ENCODE measurements around the gene TEAD1.

Gene TEAD1

DNA sequence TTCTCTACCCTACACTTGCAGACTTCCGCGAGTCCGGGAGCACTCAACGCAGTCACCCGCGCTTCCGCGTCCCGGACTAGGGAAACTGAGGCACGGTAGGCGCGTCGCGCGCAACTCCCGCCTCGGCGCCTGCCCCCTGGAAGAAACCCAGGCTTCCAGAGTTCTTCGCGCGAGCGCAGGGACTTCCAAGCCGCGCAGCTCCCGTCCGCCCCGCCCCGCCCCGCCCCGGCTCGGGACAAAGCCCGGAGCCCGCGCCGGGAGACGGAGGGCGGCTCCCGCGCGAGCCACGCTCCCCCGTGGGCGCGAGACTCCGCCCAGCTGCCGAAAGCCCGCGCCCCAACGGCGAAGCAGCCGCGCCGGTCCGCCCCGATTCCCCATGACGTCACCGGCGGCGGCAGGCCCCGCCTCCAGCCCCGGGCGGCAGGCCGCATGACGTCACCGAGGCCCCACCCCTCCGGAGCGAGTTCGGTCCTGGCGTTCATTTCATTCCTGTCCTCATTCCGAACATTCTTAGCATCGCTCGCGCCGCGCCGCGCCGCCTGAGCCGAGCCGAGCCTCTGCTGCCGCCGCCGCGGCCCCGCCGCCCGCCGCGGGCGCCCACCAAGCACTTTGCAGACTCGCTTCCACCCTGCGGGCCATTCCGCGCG is at the start of gene TEAD1:
Gene TEAD1, plus strand, starts transcription at position 498 of the 647 bp plus-strand sequence.
- peak; percentile 98 for DNase-seq

- DNase-seq: no peak
Observed at GRCh38 chr11:12624595-12624994, 49.6 kb upstream of the TEAD1 start.

DNA sequence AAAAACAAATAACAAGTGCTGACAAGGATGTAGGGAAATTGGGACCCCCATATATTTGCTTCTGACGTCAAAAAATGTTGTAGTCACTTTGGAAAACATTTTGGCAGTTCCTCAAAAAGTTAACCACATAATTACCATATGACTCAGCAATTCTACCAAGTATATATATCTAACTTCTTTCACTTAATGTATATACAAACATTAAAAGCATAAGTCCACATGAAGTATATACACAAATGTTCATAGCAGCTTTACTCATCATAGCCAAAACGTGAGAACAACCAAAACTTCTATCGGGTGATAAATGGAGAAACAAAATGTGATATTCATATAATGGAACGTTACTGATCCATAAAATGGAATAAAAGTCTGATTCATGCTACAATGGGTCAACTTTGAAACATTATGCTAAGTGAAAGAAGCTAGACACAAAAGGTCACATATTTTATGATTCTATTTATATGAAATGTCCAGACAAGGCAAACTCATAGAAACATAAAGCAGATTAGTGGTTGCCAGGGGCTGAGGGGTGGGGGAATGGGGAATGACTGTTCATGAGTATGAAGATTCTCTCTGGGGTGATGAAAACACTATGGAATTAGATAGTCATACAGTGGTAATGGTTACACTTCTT is 48.7 kb upstream of the TEAD1 start:
- no peak for DNase-seq

DNA sequence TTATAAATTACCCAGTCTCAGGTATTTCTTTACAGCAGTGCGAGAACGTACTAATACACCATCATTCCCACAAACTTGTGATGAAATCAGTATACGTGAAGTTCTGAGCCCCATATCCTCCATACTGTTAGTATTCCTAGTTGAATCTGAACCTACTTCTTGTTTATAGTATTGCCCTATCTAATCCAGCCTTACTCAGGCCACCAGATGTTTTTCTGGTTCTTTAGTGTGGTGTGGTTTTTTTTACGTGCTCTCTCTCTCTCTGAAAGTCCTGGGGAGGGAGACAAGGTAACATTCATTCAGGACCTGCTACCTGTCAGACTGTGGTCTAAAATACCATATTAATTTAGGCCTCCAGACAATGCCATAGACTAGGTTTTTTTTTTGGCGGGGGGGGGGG is 47.6 kb upstream of the TEAD1 start:
- DNase-seq: no peak

DNA sequence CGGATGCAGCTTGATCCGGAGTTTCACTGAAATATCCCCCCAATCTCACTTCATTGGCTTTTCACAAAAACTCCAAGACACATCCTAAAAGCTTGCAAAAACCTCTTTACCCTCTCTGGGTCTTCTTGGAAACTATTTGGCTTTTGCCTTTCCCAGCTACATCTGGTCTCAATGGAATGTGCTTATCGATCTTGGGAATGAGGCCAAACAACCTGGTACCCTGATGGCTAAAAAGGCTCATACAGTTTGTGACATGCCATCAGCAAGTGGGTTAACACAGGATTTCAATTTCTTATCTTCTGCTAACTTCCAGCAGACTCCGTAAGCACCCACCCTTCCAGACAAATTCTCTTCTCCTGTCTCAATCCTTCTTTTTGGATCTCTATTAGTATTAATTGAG is 45.9 kb upstream of the TEAD1 start:
- no peak for DNase-seq

GRCh38 chr11:12629601-12630313 is 44.5 kb upstream of the TEAD1 start:
- no peak for DNase-seq

DNA sequence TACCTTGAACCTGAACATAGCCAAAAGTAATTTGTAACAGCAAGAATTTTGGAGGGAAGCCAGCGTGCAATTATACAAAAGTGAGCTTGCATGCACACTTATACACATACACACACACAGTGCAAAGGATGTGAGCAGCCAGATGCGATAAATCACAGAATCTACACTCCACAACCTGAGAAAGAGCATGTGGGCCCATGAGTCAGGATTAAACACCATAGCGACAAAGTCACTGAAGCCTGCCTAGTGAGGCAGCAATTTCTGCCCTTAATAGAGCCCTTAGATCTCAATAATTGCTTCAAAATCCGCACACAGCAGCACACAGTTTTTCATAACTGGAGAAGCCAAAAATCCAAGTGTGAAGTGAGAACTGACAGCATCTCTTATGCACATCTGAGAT is 42.6 kb upstream of the TEAD1 start:
- DNase-seq: no peak

- no peak for DNase-seq
Observed at GRCh38 chr11:12634329-12634728, 39.9 kb upstream of the TEAD1 start.

DNA sequence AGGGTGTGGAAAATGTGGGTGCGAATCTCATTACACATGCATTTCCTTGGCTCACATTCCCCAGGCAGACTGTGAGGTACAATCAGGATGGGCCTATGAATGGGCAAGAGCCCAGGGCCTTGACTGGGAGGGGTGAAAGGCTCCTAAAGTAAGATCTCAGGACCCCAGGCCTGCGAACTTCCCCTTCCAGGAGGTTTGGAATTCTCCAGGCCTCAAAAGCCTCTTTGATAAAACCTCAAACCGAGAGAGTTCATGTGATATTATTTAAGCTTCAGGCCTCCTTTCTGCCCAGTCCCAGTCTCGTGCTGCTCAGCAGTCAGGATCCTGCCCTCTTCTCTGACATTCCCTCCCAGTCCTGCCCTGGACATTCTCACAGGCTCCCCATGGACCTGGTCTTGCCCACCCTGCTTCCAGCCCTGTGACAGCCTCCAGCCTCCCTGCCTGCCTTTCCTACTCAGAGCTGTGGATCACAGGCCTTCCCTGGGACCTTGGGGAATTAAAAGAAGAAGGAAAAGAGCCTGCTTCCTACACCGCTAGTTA is 37.3 kb upstream of the TEAD1 start:
- DNase-seq: no peak

- DNase-seq: no peak
Observed at GRCh38 chr11:12639388-12639787, 34.8 kb upstream of the TEAD1 start.

DNA sequence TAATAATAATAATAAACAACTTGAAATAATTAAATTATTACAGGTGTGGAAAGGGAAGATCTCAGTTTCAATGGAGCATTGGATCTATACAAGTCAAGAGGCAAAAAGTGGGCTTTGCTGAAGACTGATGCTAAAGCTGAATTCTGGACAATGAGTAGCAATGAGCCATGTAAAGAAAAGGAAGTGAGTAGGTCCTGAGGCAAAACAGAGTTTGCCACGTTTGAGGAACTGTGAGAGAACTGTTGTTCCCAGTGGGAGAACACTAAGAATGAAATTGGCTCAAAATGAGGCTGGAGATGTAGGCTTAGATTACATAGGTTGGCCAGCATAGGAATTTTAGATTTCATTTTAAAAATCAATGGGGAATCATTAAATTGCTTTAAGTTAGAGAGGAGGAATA is 33.9 kb upstream of the TEAD1 start:
- DNase-seq: no peak

- DNase-seq: no peak
Observed at GRCh38 chr11:12640926-12641849, 33.0 kb upstream of the TEAD1 start.

- DNase-seq: no peak
Observed at GRCh38 chr11:12642040-12642439, 32.2 kb upstream of the TEAD1 start.

DNA sequence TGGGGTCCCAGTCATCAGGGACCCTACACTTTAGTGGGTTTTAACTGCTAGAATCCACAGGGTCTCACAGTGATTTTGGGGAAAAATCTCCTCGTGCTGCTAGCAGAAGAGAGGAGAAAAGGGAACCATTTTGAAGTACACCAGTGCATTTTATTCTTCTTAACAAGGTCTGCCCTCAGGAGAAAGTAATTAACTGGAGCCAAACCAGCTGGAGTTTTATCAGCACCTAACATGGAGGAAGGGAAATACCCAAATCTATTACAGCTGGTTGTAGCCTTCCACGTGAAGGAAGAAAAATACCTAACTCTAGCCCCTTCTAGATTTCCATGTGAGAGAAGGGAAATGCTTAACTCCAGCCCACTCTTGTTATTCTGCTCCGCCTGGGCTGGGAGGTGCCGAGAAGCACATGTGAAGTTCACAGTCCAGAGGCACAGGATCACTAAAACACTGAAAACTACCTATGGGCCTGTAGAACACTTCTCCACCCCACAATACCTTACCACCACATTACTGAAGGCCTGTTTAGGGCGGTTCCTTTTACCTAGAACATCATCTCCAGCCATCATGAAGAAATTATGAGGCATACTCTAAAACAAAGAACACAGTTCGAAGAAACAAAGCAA is 31.3 kb upstream of the TEAD1 start:
- no peak for DNase-seq

DNA sequence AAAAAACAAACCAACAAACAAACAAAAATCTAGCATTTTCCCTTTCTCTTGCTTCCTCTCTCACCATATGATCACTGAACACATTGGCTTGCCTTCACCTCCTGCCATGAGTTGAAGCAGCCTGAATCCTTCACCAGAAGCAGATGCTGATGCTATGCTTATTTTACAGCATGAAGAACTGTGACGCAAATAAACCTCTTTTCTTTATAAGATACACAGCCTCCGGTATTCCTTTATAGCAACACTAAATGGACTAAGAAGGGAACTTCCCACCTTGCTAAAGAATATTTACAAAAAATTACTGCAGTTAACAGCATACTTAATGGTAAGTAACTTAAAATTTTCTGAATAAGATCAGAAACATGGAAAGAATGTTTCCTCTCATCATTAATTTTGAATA is 27.7 kb upstream of the TEAD1 start:
- no peak for DNase-seq

DNA sequence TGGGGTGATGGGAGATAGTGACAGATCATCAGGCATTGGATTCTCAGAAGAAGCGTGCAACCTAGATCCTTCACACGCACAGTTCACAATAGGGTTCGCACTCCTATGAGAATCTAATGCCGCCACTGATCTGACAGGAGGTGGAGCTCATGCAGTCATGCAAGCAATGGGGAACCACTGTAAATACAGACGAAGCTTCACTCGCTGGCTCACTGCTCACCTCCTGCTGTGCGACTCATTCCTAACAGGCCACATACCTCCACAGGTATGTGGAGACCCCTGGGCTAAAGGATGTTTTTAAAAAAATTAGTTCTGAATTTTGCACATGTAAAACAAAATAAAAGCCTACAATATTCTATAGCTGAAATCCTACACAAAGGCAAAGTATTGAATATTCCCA is 20.5 kb upstream of the TEAD1 start:
- DNase-seq: peak; percentile 11

GRCh38 chr11:12655842-12656241 is 18.4 kb upstream of the TEAD1 start:
- DNase-seq: no peak

- DNase-seq: no peak
Observed at GRCh38 chr11:12657336-12657735, 16.9 kb upstream of the TEAD1 start.

- no peak for DNase-seq
Observed at GRCh38 chr11:12657981-12658380, 16.2 kb upstream of the TEAD1 start.

- no peak for DNase-seq
Observed at GRCh38 chr11:12662101-12662689, 12.0 kb upstream of the TEAD1 start.

- no peak for DNase-seq
Observed at GRCh38 chr11:12664385-12664784, 9.8 kb upstream of the TEAD1 start.

DNA sequence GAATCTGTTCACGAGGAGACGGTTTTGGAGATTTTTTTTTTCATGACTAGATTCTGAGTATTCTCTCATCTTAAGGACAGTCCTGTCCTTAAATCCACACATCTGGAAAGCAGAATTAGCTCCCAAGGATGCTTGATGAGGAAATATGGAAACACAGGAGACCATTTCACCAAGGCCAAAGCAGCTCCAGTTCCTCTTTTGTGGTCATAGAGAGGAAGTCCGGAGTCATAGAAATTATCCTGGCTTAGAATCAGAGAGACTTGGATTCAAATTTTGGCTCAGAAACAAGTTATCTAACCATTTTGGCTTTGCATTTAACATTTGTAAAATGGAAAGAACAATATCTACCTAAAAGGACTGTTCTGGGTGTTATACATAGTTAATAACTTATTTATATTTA is 7.3 kb upstream of the TEAD1 start:
- DNase-seq: no peak
